GM12875 (cell line): ENCODE data around the gene TLE4.

Experiments
- H3K4me3 ChIP-seq: one replicate; pipeline ENCODE4 v1.5.1; 2011; ENCODE audit warnings: low read depth, low read length, control low read depth
- TF ChIP-seq, protein P1 (sequence below): IDR thresholded peaks from 2 replicates; pipeline ENCODE4 v1.5.1; 2011; ENCODE audit warnings: low read depth, mild to moderate bottlenecking, control low read depth, inconsistent platforms, low read length, moderate library complexity, borderline replicate concordance; ENCODE audit not compliant: insufficient read depth

TLE4 gene

DNA sequence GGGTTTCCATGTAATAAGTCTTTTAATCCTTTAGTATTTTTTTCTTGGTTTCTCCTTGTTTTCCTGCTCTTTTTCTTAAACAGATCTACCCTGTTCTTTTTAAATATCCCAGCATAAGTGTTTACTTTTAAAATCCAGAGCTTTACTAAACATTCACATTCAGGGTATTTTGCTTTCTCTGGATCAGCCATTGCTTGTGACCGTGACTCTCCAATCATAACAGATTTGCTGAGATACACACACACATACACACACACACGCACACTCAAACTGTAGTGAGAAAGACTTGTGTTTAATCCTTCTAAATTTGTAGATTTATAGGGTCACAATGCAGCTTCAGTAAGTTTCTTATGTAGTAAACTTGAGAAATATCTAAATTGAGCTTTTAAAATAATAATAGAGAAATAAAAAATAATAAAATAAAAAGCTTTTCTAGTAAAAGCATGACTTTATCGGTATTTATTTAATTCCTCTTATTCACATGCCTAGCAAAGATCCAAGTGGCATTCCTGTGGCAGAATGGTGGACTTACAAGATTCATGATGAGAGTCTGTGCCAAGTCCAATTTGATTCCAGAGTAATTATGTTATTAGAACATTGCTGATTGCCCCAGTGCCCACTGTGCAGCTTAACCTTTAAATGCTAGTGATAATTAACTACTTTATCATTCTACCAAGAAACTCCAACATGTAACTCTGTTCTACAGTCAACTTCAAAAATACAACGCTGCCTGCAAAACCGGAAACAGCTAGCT lies 129.0 kb downstream of the TLE4 start:
- TF ChIP-seq, protein P1, sequence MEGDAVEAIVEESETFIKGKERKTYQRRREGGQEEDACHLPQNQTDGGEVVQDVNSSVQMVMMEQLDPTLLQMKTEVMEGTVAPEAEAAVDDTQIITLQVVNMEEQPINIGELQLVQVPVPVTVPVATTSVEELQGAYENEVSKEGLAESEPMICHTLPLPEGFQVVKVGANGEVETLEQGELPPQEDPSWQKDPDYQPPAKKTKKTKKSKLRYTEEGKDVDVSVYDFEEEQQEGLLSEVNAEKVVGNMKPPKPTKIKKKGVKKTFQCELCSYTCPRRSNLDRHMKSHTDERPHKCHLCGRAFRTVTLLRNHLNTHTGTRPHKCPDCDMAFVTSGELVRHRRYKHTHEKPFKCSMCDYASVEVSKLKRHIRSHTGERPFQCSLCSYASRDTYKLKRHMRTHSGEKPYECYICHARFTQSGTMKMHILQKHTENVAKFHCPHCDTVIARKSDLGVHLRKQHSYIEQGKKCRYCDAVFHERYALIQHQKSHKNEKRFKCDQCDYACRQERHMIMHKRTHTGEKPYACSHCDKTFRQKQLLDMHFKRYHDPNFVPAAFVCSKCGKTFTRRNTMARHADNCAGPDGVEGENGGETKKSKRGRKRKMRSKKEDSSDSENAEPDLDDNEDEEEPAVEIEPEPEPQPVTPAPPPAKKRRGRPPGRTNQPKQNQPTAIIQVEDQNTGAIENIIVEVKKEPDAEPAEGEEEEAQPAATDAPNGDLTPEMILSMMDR: no peak

GRCh38 chr9:79701651-79702050 lies 129.9 kb downstream of the TLE4 start:
- H3K4me3 ChIP-seq: no peak overlapping the region
- TF ChIP-seq, protein P1: no peak

More for the DNA sequence above, 129.0 kb downstream of the TLE4 start:
- H3K4me3 ChIP-seq: no peak overlapping the region

- no peak overlapping the region for H3K4me3 ChIP-seq
- TF ChIP-seq, protein P1: no peak
Measured at GRCh38 chr9:79705704-79706103, 133.9 kb downstream of the TLE4 start.

DNA sequence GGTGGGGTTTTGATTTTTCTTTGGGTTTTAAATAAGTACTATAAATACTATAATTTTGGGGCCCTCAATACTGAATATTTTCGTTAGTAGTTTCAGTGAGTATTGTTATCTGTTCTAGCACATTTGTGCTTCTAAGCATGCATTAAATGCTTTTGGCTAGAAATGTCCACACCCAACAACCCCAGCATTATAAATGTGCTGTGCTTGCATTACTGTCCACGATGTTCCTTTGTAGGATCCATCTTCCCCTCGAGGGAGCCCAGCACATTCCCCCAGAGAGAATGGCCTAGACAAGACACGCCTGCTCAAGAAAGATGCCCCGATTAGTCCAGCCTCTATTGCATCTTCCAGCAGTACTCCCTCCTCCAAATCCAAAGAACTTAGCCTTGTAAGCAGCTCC lies 134.7 kb downstream of the TLE4 start:
- H3K4me3 ChIP-seq: no peak overlapping the region
- TF ChIP-seq, protein P1: no peak

GRCh38 chr9:79707589-79707988 lies 135.8 kb downstream of the TLE4 start:
- TF ChIP-seq, protein P1: no peak
- no peak overlapping the region for H3K4me3 ChIP-seq

DNA sequence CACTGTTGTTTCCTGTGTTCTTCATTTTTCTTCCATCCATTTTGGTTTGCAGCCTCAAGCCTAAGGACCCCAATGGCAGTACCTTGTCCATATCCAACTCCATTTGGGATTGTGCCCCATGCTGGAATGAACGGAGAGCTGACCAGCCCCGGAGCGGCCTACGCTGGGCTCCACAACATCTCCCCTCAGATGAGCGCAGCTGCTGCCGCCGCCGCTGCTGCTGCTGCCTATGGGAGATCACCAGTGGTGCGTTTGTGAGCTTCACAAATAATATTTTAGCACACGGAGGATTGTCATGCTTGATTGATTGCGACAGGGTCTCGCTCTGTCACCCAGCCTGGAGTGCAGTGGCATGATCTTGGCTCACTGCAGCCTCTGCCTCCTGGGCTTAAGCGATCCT lies 136.8 kb downstream of the TLE4 start:
- no peak overlapping the region for H3K4me3 ChIP-seq
- TF ChIP-seq, protein P1: no peak
